NCI-H2227 (cell line): ENCODE results near the gene C17orf113.
A peak's percentile ranks its signal among the peaks of the same experiment; 100 is the strongest.

ENCODE experiments used
- DNase-seq: peaks from one replicate; lab custom pipeline; 2025; ENCODE audit not compliant: unreplicated experiment; lab: John Stamatoyannopoulos, UW

Gene C17orf113

DNA sequence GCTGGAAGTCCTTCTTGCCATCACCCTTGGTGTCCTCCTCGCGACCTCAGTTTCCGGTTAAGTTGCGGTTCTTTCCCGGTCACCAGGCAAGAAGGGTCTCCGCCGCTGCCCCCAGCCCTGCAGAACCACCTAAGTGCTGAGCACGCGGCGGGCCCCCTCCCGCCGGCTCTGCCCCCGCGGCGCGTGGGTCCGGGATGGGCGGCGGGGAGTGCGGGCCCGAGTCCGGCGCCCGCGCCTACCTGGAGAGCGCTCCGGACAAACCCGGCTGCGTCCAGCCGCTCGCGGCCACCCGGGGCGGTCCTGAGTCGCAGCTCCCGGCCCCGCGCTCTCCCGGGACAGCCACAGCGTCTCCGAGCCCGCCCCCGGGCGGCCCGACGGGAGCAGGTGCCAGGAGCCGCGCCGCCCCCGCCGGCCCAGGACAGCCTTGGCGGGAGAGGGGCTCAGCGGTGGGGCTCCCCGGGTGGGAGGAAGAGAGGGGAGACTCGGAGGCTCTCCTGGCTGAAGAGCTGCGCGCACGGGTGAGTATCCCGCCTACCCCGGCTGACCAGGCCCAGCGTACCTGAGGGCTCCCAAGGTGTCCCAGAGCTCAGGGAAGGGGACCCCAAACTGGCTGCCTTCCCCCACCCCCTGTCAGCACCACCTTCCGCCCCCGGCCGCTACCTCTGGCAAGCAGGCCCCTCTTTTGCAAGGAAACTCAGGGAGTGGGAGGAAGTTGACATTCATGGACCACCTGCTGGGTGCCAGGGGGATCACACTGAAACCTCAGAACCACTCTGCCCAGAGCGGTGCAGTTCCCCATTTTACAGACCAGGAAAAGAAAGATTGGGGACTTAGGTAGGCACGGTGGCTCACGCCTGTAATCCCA, 22.2 kb upstream of the C17orf113 start:
- no peak for DNase-seq

GRCh38 chr17:42071810-42072209, 21.4 kb upstream of the C17orf113 start:
- no peak for DNase-seq

DNA sequence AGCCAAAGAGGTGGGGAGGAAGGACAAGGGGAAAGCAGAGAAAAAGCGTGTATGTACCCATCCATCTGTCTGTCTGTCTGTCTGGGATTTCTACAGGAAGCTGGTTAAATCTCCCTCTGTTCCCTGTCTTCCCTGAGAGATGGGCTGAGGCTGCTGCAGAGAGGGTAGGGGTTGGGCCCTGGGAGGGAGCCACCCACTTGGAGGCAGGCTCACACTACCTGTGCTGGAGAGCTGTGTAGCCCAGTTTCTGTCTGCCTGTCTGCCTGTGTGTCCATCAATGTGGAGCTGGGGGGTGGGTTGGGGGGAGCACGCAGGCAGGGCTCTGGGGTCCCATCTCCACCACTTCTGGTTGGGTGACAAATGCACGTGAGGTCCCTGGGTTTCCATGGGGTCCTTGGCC, 18.6 kb upstream of the C17orf113 start:
- DNase-seq: no peak

DNA sequence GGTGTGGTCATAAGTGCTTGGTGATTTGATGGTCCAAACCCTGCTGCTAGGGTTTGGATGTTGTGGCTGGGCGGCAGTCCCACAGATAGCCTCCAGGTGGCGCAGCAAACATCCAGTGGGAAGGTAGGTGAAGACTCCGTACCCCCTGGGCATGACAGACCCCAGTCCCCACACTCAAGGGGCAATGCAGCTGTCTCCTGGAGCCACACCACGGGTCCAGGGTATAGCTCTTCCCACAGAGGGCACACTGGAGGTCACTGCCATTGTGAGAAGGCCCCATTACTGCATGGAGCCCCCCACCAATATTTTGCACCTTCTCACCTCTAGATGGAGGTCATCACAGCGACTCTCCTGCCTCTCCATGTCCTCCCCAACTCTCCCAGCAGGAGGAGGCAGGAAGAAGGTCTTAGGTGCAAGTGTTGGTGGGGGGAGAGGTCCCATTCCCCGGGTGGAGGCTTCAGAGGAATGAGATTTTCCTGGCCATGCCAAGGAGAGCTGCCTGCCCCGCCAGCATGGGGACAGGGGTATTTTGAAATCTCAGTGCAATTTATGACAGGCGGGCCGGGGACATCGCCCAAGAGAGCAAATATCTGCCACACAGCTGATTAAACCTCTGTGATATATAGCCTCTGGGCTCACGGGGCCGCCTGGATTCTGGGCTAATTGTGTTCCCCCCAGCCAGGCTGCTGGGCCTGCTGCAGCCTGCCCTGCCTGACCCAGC, 17.1 kb upstream of the C17orf113 start:
- peak; percentile 72 for DNase-seq

- no peak for DNase-seq
Observed at GRCh38 chr17:42065201-42065600, 14.8 kb upstream of the C17orf113 start.

- no peak for DNase-seq
Observed at GRCh38 chr17:42062681-42063080, 12.3 kb upstream of the C17orf113 start.

- no peak for DNase-seq
Observed at GRCh38 chr17:42061646-42062487, 11.5 kb upstream of the C17orf113 start.

- DNase-seq: no peak
Observed at GRCh38 chr17:42060231-42060630, 9.8 kb upstream of the C17orf113 start.

DNA sequence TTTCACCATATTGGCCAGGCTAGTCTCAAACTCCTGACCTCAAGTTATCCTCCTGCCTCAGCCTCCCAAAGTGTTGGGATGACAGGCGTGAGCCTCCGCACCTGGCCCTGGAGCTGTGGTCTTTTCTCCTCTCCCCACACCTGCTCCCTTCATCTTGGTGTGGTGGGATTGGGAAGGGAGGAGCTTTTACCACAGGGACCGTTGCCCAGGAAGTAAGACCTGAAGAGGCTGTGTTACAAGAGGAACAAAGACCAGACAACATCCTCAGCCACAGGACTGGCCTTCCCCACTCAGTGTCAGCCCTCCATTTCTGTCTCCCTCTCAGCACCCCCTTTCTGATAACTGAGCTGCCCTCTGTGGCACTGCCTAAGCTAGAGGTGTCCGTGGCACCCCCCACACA, 9.4 kb upstream of the C17orf113 start:
- DNase-seq: no peak

GRCh38 chr17:42058063-42058462, 7.7 kb upstream of the C17orf113 start:
- no peak for DNase-seq

- DNase-seq: no peak
Observed at GRCh38 chr17:42056635-42057034, 6.2 kb upstream of the C17orf113 start.

DNA sequence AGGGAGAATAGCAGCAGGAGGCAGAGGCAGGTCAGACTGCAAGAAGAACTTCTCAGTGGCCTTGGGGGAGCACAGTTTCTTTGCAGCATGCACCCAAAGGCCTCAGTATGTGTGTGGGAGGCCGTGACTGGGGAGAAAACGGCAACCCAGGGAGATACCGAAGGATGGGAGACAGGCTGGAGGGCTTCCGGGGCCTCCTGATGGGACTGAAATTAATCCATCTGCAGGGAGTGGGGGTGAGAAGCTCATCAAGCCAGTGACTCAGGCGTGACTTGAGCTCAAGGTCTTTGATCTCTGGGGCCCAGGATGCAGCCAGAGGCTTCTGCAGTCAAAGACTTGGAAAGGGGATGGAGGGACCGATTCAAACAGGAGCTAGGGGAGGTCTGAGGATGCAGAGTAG, 5.1 kb upstream of the C17orf113 start:
- DNase-seq: no peak

DNA sequence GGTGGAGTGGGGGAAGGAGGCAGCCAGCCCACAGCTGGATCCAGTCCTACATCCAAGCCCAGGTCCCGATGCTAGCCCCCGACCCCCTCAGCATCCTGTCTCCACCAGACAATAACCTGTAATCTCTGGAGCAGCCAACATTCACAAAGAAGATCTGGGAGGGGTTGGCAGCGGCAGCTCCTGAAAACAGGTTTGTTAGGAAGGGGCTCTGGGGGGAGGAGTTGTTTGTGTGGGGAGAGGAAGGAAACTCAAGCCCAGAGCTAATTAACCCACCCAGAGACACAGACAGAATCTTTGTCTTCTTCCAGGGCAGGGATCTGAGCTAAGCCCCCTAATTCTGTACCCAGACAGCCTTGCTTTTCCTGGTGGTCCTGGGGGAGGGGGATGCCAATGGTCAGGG, 4.6 kb upstream of the C17orf113 start:
- peak; percentile 19 for DNase-seq

DNA sequence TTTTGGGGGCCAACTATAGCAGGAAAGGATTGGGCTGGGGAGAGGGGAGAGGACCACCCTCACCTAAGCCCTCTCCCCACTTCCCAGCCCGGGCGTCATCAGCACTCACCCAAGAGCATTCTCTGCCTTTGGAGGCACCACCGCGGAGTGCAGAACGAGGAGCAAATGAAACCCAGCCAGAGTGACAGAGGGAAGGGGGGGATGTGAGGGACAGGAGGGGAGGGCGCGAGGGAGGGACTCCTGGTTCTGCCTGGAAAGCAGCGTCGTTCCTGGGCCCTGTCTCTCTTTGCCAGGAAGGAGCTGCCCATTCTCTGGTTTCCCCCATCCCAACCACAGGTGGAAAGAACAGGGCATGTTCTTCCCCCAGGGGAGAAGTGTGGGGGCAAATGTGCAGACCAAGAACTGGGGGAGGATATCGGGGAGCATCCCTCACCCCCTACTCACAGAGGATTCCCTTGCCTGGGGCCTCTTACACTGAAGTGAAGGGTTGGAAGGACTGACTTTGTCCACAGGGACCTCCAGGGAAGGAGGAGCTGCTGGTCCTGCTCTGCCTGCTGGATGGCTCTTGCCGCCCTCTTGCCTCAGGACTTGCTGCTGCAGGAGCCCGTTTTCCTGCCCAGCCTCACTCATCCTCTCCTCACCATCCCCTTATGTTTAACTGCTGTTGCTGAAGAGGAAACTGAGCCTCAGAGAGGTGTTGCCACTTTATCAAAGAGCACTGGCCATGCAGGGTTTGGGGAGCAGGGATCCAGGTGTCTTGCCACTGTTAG, 3.5 kb upstream of the C17orf113 start:
- DNase-seq: no peak

GRCh38 chr17:42052346-42052877, 2.0 kb upstream of the C17orf113 start:
- no peak for DNase-seq

DNA sequence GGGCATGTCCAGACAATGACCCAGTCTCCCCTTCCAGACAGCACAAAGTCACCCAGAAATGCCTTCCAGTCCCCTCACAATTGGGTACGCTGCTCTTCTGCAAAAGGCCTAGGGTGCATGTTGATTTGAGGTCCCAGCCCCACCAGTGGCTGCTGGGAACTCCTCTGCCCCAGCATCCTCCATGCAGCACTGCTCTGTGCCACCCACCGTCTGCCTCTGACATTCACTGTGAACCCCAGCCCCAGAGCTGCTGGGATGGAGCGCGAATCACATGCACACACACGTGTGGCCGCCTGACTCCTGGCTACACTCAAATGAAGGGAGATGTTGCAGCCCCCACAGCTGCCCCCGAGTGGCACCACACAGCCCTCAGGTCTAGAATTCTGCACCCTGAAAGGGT, 1.2 kb upstream of the C17orf113 start:
- DNase-seq: no peak

DNA sequence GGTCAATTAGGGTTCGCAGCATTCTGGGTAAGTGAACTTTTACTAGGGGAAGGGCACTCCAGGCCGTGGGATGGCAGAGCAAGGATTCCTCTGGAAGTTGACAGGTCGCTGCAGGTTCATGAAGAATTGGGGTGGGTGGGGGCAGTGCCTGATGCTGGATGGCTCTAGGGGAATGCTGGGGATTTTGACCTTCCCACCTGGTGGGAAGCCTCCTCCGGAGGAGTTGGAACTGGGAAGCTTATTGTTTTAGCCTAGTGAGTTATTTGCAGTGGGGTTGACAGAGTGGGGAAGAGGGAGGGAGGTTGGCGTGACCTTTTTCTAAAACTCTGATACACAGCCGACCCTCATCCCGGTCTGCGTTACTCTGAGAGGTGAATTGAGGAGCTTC, 606 bp upstream of the C17orf113 start:
- no peak for DNase-seq

GRCh38 chr17:42049834-42050392, 488 bp downstream of the C17orf113 start:
- DNase-seq: no peak

- DNase-seq: no peak
Observed at GRCh38 chr17:42047343-42047742, 3.1 kb downstream of the C17orf113 start.

DNA sequence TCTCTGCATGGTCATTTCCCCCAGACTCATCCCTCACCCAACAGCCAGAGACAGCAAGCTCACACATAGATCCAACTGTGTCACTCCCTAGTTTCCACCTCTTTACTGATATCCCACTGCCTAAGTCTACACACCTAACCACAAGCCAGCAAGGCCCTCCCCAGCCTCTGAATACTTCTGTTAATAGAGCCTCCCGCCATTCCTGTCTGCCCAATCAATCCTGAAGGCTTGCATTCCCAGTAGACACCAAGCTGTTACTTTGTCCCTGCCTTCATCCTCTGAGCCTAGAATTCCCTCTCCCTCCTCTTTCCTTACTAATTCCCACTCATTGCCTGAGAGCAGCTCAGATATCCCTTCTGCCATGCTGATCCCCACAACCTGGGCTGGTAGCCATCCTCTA, 4.7 kb downstream of the C17orf113 start:
- no peak for DNase-seq
